IMR-90 (cell line): Measurements from ENCODE around the gene SLC7A6. TPM values are rescaled to one million over a fixed set of nuclear protein-coding genes. Genes with fewer than 3 reads are reported as not detected.
A peak's percentile ranks its signal among the peaks of the same experiment; 100 is the strongest.

Source experiments
- ATAC-seq: fragments of 200-7000 bp; cut with Tn5 transposase; 2 replicates; pipeline ENCODE4 v1.9.1; 2020; ENCODE audit warnings: low read depth, mild to moderate bottlenecking, moderate library complexity
- BruUV-seq: library from RNA; stranded (reverse); fragments of 400-500 nt; replicated peaks from 2 replicates; lab custom pipeline; 2021; lab: Mats Ljungman, UMichigan
- CTCF ChIA-PET: fragments of 300-600 bp; formaldehyde crosslinking; extraction: SDS; loops from one replicate; lab custom pipeline; 2021; ENCODE audit warnings: antibody characterized with exemption; lab: Yijun Ruan, JAX
- POLR2A ChIA-PET: fragments of 300-600 bp; sonication (Branson Sonifier 250); formaldehyde crosslinking; loops from one replicate; lab custom pipeline; 2022; ENCODE audit warnings: antibody characterized with exemption; ENCODE audit not compliant: unreplicated experiment; lab: Charles Lee
- DNase-seq: peaks from one replicate; pipeline ENCODE4 v3.0.0; 2013
- H2AFZ ChIP-seq: replicated peaks from 2 replicates; pipeline ENCODE3; 2013; ENCODE audit warnings: low read length, mild to moderate bottlenecking; ENCODE audit not compliant: poor library complexity
- H2AK5ac ChIP-seq: 2 replicates; pipeline ENCODE4 v1.6.1; 2013; ENCODE audit warnings: low read depth, low read length, inconsistent platforms
- H2AK9ac ChIP-seq: replicated peaks from 2 replicates; pipeline ENCODE3; 2013; ENCODE audit warnings: mild to moderate bottlenecking, low read depth, low read length, moderate library complexity; ENCODE audit not compliant: poor library complexity
- H2BK120ac ChIP-seq: 2 replicates; pipeline ENCODE4 v1.6.1; 2013; ENCODE audit warnings: low read depth, low read length, inconsistent platforms
- H2BK15ac ChIP-seq: 3 replicates; pipeline ENCODE4 v1.6.1; 2013; ENCODE audit warnings: low read depth, low read length, inconsistent platforms
- H2BK20ac ChIP-seq: 2 replicates; pipeline ENCODE4 v1.6.1; 2013; ENCODE audit warnings: low read depth, mild to moderate bottlenecking, inconsistent platforms, low read length, moderate library complexity
- H2BK5ac ChIP-seq: 2 replicates; pipeline ENCODE4 v1.6.1; 2013; ENCODE audit warnings: mild to moderate bottlenecking, low read depth, low read length, inconsistent platforms; ENCODE audit not compliant: poor library complexity, severe bottlenecking
- H3K14ac ChIP-seq: replicated peaks from 2 replicates; pipeline ENCODE4 v1.6.1; 2013; ENCODE audit warnings: low read depth, low read length, inconsistent platforms
- H3K18ac ChIP-seq: 2 replicates; pipeline ENCODE4 v1.6.1; 2013; ENCODE audit warnings: low read depth, low read length, control low read depth
- H3K23ac ChIP-seq: 2 replicates; pipeline ENCODE4 v1.6.1; 2013; ENCODE audit warnings: low read depth, low read length, inconsistent platforms
- H3K27ac ChIP-seq: 2 replicates; pipeline ENCODE4 v1.5.1; 2013; ENCODE audit warnings: mild to moderate bottlenecking, control low read depth, low read length; ENCODE audit not compliant: insufficient read depth
- H3K27me3 ChIP-seq: 2 replicates; pipeline ENCODE4 v1.6.1; 2013; ENCODE audit warnings: low read length; ENCODE audit not compliant: control insufficient read depth, insufficient read depth
- H3K36me3 ChIP-seq: 2 replicates; pipeline ENCODE4 v1.6.1; 2013; ENCODE audit warnings: low read length, mixed read lengths; ENCODE audit not compliant: control insufficient read depth, insufficient read depth
- H3K4ac ChIP-seq: 2 replicates; pipeline ENCODE4 v1.6.1; 2013; ENCODE audit warnings: low read depth, low read length, inconsistent platforms
- H3K4me1 ChIP-seq: 2 replicates; pipeline ENCODE4 v1.6.1; 2013; ENCODE audit warnings: low read length, mixed read lengths; ENCODE audit not compliant: control insufficient read depth, insufficient read depth
- H3K4me2 ChIP-seq: 2 replicates; pipeline ENCODE4 v1.6.1; 2013; ENCODE audit warnings: low read depth, mild to moderate bottlenecking, control low read depth, low read length, moderate library complexity
- H3K4me3 ChIP-seq: 2 replicates; pipeline ENCODE4 v1.5.1; 2013; ENCODE audit warnings: low read depth, mild to moderate bottlenecking, control low read depth, low read length, moderate library complexity; ENCODE audit not compliant: insufficient read depth
- H3K56ac ChIP-seq: 2 replicates; pipeline ENCODE4 v1.6.1; 2013; ENCODE audit warnings: low read length, inconsistent platforms; ENCODE audit not compliant: insufficient read depth; ENCODE audit errors: extremely low read depth
- H3K79me1 ChIP-seq, 2 experiments: 2 replicates each; pipeline ENCODE4 v1.6.1; 2013; ENCODE audit warnings: low read length in 2 of 2, inconsistent platforms in 1 of 2, low read depth in 1 of 2
- H3K9ac ChIP-seq: 2 replicates; pipeline ENCODE4 v1.6.1; 2013; ENCODE audit warnings: low read depth, low read length, control low read depth
- H3K9me1 ChIP-seq: 2 replicates; pipeline ENCODE4 v1.6.1; 2013; ENCODE audit warnings: low read length, inconsistent platforms; ENCODE audit not compliant: insufficient read depth
- H3K9me3 ChIP-seq: 2 replicates; pipeline ENCODE4 v1.6.1; 2013; ENCODE audit warnings: low read length; ENCODE audit not compliant: control insufficient read depth, insufficient read depth
- H4K20me1 ChIP-seq: 2 replicates; pipeline ENCODE4 v1.6.1; 2013; ENCODE audit warnings: low read length, inconsistent platforms; ENCODE audit not compliant: insufficient read depth
- H4K5ac ChIP-seq: 2 replicates; pipeline ENCODE4 v1.6.1; 2013; ENCODE audit warnings: mild to moderate bottlenecking, low read depth, low read length, control low read depth
- H4K8ac ChIP-seq, 2 experiments: 2 replicates each; pipeline ENCODE4 v1.6.1; 2013; ENCODE audit warnings: low read depth in 2 of 2, low read length in 2 of 2, control low read depth in 1 of 2, inconsistent platforms in 1 of 2
- H4K91ac ChIP-seq: 2 replicates; pipeline ENCODE4 v1.6.1; 2013; ENCODE audit warnings: low read depth, low read length, inconsistent platforms; ENCODE audit not compliant: insufficient read depth
- CEBPB ChIP-seq: IDR thresholded peaks from 2 replicates; pipeline ENCODE4 v1.6.1; 2012; ENCODE audit warnings: low read depth, low read length, improper control_type of control experiment
- CHD1 ChIP-seq: IDR thresholded peaks from 2 replicates; pipeline ENCODE4 v1.6.1; 2012; ENCODE audit warnings: low read depth, low read length, improper control_type of control experiment
- POLR2A ChIP-seq: IDR thresholded peaks from 2 replicates; pipeline ENCODE4 v1.6.1; 2012; ENCODE audit warnings: mild to moderate bottlenecking, low read depth, low read length
- RFX5 ChIP-seq: IDR thresholded peaks from 2 replicates; pipeline ENCODE4 v1.8.0; 2012; ENCODE audit warnings: low read depth, mild to moderate bottlenecking, low read length, moderate library complexity
- SMC3 ChIP-seq: fragments of 150-350 bp; IDR thresholded peaks from 2 replicates; pipeline ENCODE4 v1.6.1; 2016; ENCODE audit warnings: low read depth, mild to moderate bottlenecking, antibody characterized with exemption, low read length, moderate library complexity
- WGBS, 2 experiments: methylation state at CpG; one replicate each; pipeline versions ENCODE4 v1.1.5 to v1.1.7; 2013; ENCODE audit warnings: missing lambda C conversion rate in 2 of 2; ENCODE audit not compliant: insufficient read length in 1 of 2; ENCODE audit errors: extremely low coverage in 2 of 2; 5-methylcytosine and 5-hydroxymethylcytosine counted together
- dilution Hi-C: fragments of 300-500 bp; cut with HindIII; formaldehyde crosslinking; loops from one replicate; pipeline ENCODE4 v1.14.3; 2018; ENCODE audit warnings: low sequenced_read_pairs; ENCODE audit not compliant: unreplicated experiment
- in situ Hi-C: fragments of 300-500 bp; cut with MboI; formaldehyde crosslinking; loops from 3 replicates; pipeline ENCODE4 v1.14.3; 2019; ENCODE audit warnings: low sequenced_read_pairs, inconsistent platforms, mixed read lengths
- intact Hi-C: fragments of 100-400 bp; cut with micrococcal nuclease; formaldehyde crosslinking; loops from 2 replicates; pipeline ENCODE4 v1.10.0; 2022
- polyA plus RNA-seq, 3 experiments: library from polyadenylated mRNA; depleted of rRNA; stranded (reverse); fragments of >200 nt; gene quantifications; 2 replicates each; pipeline ENCODE4 v1.2.3, GENCODE V29; 2012; ENCODE audit warnings: low replicate concordance in 1 of 3
- total RNA-seq: library from RNA; depleted of rRNA; stranded (reverse); fragments of >200 nt; gene quantifications from 2 replicates; pipeline ENCODE4 v1.2.3, GENCODE V29; 2012
- TF ChIP-seq, protein P1 (sequence below): fragments of 150-350 bp; IDR thresholded peaks from 2 replicates; pipeline ENCODE4 v1.6.1; 2017; ENCODE audit warnings: mild to moderate bottlenecking, antibody characterized with exemption, low read length, low read depth

SLC7A6 gene
- total and polyA plus RNA-seq, 2 of the 4 experiments (the other 2 are of a cell fraction) = 29.4 to 36.1 TPM

DNA sequence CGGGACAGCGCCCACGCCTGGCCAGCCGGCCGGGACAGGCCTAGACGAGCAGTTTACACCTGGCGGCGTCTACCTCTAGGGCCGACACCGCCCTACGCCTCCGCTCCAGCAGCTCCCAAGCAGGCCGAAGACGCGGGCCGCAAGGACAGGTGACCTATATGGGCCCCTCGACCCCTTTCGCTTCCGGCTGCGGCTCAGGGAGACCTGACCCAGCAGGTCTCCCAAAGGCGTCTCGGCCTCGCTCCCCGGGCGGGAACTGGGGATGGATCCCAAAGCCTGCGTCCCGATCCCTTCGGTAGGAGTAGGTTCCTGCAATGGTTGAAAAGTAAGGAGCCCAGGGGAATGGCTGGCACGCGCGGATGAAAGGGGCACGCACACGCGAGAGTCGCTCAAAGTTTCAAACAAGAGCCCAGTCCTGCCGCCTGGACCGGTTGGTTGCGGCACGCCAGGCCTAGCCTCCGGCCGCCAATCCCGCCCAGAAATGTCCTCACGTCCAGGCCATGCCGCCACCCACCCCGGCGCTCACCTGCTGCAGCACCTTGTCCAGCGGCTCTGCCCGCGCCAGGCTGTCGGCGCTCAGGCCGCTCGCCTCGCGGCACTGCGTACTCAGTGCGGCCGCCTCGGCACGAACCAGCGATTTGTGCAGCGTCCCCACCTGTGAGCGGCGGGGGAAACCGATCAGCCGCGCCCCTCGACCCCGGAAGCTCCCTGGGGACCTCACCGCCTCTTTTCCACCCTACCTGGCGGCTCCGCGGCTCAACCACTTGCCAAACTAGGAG, 29.0 kb upstream of the SLC7A6 start:
- Histone ChIP-seq H3K36me3 (no peaks in the 10 kb centered on the region; the same call in 1 of the 2 replicates), H3K23ac (no peak overlapping the region), H2AK9ac (peak overlapping the region; percentile 65), H3K9ac (no peak overlapping the region), H2BK5ac (no peak overlapping the region), H4K8ac (no peak overlapping the region), H4K91ac (no peak overlapping the region), H3K4me2 (no peak overlapping the region), H2BK20ac (no peak overlapping the region), H3K27ac (no peak overlapping the region), H2AFZ (peak overlapping the region; percentile 65), H2BK15ac (no peak overlapping the region), H3K18ac (no peak overlapping the region), H3K79me1 (peaks cover 2 to 10% of the 10 kb centered on the region in 2 experiments; a peak in 2 of 4 replicates), H3K9me1 (peaks cover 8% of the 10 kb centered on the region), H3K4ac (no peak overlapping the region), H2BK120ac (no peak overlapping the region), H2AK5ac (no peak overlapping the region), H3K9me3 (no peaks in the 10 kb centered on the region), H4K5ac (no peak overlapping the region), H3K56ac (no peak overlapping the region), H4K20me1 (no peaks in the 10 kb centered on the region), H3K4me3 (no peak overlapping the region), H3K14ac (no peak overlapping the region), H3K4me1 (peaks cover 10% of the 10 kb centered on the region), H3K27me3 (no peaks in the 10 kb centered on the region)
- intact Hi-C loops = no loop called here
- dilution Hi-C loops = no loop called here
- in situ Hi-C loops = no loop called here
- CTCF ChIA-PET = no interaction called here
- POLR2A ChIA-PET = no interaction called here
- no TSS peak for BruUV-seq
- 58% methylated on average over 25 of the region's 73 CpGs; no CpG with 5 or more reads in 1 of the 2 experiments for WGBS, 2 experiments
- ATAC-seq (no peak), DNase-seq (no peak)
- TF ChIP-seq RFX5 (no peak), CHD1 (no peak), SMC3 (no peak), CEBPB (no peak), POLR2A (no peak)
- TF ChIP-seq, protein P1, sequence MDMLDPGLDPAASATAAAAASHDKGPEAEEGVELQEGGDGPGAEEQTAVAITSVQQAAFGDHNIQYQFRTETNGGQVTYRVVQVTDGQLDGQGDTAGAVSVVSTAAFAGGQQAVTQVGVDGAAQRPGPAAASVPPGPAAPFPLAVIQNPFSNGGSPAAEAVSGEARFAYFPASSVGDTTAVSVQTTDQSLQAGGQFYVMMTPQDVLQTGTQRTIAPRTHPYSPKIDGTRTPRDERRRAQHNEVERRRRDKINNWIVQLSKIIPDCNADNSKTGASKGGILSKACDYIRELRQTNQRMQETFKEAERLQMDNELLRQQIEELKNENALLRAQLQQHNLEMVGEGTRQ = no peak
